K562 (cell line): ENCODE results near the gene SFXN2. TPM values are rescaled to one million over a fixed set of nuclear protein-coding genes. Genes with fewer than 3 reads are reported as not detected.

Source experiments
- AFF1 ChIP-seq, 2 experiments: fragments of 450-650 bp; IDR thresholded peaks; 2 replicates each; pipeline ENCODE4 v1.6.1; 2018; ENCODE audit warnings: mild to moderate bottlenecking in 2 of 2, low read depth in 1 of 2; ENCODE audit not compliant: partially characterized antibody in 2 of 2
- CHD4 ChIP-seq: fragments of 200-600 bp; sonication (generic); IDR thresholded peaks from 3 replicates; pipeline ENCODE4 v1.6.1; 2012; ENCODE audit warnings: low read depth, mild to moderate bottlenecking, mixed read lengths, low read length, inconsistent platforms; ENCODE audit not compliant: insufficient read depth, insufficient replicate concordance, poor library complexity, severe bottlenecking
- CLOCK ChIP-seq: fragments of 250-450 bp; sonication (Bioruptor Pico); IDR thresholded peaks from 2 replicates; pipeline ENCODE4 v1.4.0; 2020; ENCODE audit warnings: mild to moderate bottlenecking, moderate library complexity, borderline replicate concordance
- CTBP1 ChIP-seq: fragments of 450-650 bp; IDR thresholded peaks from 2 replicates; pipeline ENCODE4 v1.6.1; 2016; ENCODE audit warnings: borderline replicate concordance
- DMBX1 ChIP-seq: fragments of 250-450 bp; sonication (Bioruptor Pico); IDR thresholded peaks from 2 replicates; pipeline ENCODE4 v1.8.0; 2022; ENCODE audit warnings: inconsistent platforms, mild to moderate bottlenecking, moderate library complexity, borderline replicate concordance
- KLF1 ChIP-seq: fragments of 450-650 bp; IDR thresholded peaks from 2 replicates; pipeline ENCODE4 v1.6.1; 2016; ENCODE audit warnings: missing genetic modification characterization, missing compliant biosample characterization
- NCOR1 ChIP-seq: fragments of 450-650 bp; IDR thresholded peaks from 2 replicates; pipeline ENCODE4 v1.6.1; 2016; ENCODE audit warnings: mild to moderate bottlenecking, moderate library complexity
- PBX2 ChIP-seq, 2 experiments: IDR thresholded peaks in 1 of 2; conservative IDR thresholded peaks in 1 of 2; 2 replicates each; pipeline ENCODE4 v1.6.1; 2016; ENCODE audit warnings: low read depth in 2 of 2, mild to moderate bottlenecking in 1 of 2, missing compliant biosample characterization in 1 of 2, missing genetic modification characterization in 1 of 2, moderate library complexity in 1 of 2
- RBBP5 ChIP-seq: fragments of 200-600 bp; sonication (generic); IDR thresholded peaks from 2 replicates; pipeline ENCODE4 v1.6.1; 2012; ENCODE audit warnings: borderline replicate concordance, mild to moderate bottlenecking, low read length, control low read depth, inconsistent platforms; ENCODE audit not compliant: insufficient read depth, poor library complexity, severe bottlenecking
- RFX7 ChIP-seq: fragments of 250-450 bp; sonication (Bioruptor Pico); IDR thresholded peaks from 2 replicates; pipeline ENCODE4 v1.5.1; 2021; ENCODE audit warnings: mild to moderate bottlenecking
- ZNF175 ChIP-seq: fragments of 200-800 bp; sonication (Bioruptor generic); IDR thresholded peaks from 2 replicates; pipeline ENCODE4 v1.6.1; 2016; ENCODE audit warnings: low read depth, mild to moderate bottlenecking, missing genetic modification characterization, missing compliant biosample characterization
- ZNF398 ChIP-seq: fragments of 250-450 bp; sonication (Bioruptor Pico); IDR thresholded peaks from 2 replicates; pipeline ENCODE4 v1.8.0; 2021; ENCODE audit warnings: moderate library complexity, mild to moderate bottlenecking, inconsistent platforms
- ZSCAN32 ChIP-seq: fragments of 450-650 bp; formaldehyde crosslinking; IDR thresholded peaks from 2 replicates; pipeline ENCODE4 v1.4.0; 2020; ENCODE audit warnings: mild to moderate bottlenecking, moderate library complexity
- polyA plus RNA-seq, 8 experiments: library from polyadenylated mRNA; depleted of rRNA in 4 of 8; stranded (reverse) in 5 of 8; unstranded in 3 of 8; fragments of >200 nt; fragmentation: Nextera tagmentation in 2 of 8; fragmentation: Illumina TruSeq in 1 of 8; extraction: Ambion mirVana in 2 of 8; extraction: Trizol in 1 of 8; gene quantifications; 2 replicates each; pipeline versions ENCODE4 v1.2.1 to v1.2.3, GENCODE V29; 2011 to 2014; ENCODE audit warnings: inconsistent platforms in 1 of 8, missing spikeins in 1 of 8
- total RNA-seq, 7 experiments: library from RNA; depleted of rRNA in 6 of 7; stranded (reverse); fragments of >200 nt in 6 of 7; fragmentation: Illumina TruSeq in 2 of 7; extraction: Trizol in 2 of 7; gene quantifications; 2 replicates each; pipeline versions ENCODE4 v1.2.1 to v1.2.3, GENCODE V29; 2011 to 2021; ENCODE audit warnings: low replicate concordance in 1 of 7

SFXN2 gene
- total and polyA plus RNA-seq, 9 of the 15 experiments (the other 6 are each of a cell fraction or from before 2014, with no cell fraction given): 7.3 to 23.8 (median 15.7) TPM

- TF ChIP-seq PBX2 (CRISPR knock-in tag; IDR thresholded peaks at IDR 0.05; ENCODE audit: low read depth): no peak
- TF ChIP-seq PBX2 (tag; conservative IDR thresholded peaks at IDR 0.05; ENCODE audit: low read depth): peak; percentile 34; the same call in 1 of the 2 replicates
- TF ChIP-seq ZNF398 (CRISPR knock-in tag): no peak
- TF ChIP-seq CTBP1: peak; percentile 86
- TF ChIP-seq RFX7 (CRISPR knock-in tag): no peak
- no peak for TF ChIP-seq ZSCAN32 (CRISPR knock-in tag)
- no peak for TF ChIP-seq KLF1 (tag)
- TF ChIP-seq ZNF175: no peak
- no peak for TF ChIP-seq CHD4
- no peak for TF ChIP-seq AFF1 (IDR thresholded peaks at IDR 0.05; ENCODE audit: low read depth in 1 of 2, partially characterized antibody in 2 of 2)
- no peak for TF ChIP-seq CLOCK
- TF ChIP-seq DMBX1 (CRISPR knock-in tag): no peak
- TF ChIP-seq NCOR1: no peak
- no peak for TF ChIP-seq RBBP5
Observed at GRCh38 chr10:102779680-102780526, 65.5 kb downstream of the SFXN2 start (continued).
